Measurements from ENCODE around the gene MED10.

MED10 gene

GRCh38 chr5:6386271-6386670, 7.9 kb upstream of the MED10 start:
- no peaks in the 10 kb centered on the region for H3K9me2 ChIP-seq (replicated peaks; ENCODE audit: insufficient read depth, low read length)

DNA sequence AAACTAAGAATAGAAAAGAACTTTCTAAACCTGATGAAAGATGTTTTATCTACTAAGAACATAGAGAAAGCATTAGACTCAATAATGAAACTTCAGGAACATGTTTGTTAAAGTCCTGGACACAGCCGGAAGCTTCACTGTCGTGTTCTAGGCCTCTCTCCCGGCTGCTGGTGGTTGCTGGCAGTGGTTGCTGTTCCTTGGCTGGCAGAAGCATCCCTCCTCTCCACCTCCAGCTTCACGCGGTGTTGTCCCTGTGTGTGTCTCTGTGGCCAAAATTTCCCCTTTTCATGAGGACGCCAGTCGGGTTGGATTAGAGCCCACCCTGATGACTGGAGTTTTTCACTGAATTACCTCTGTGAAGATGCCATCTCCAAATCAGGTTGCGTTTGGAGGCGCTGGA, 6.5 kb upstream of the MED10 start:
- no peaks in the 10 kb centered on the region for H3K36me3 ChIP-seq (replicated peaks; ENCODE audit: insufficient read depth, low read length)
- H3K27ac ChIP-seq (ENCODE audit: low read length), result no peak overlapping the region
- H3K9ac ChIP-seq (ENCODE audit: low read length), result no peak overlapping the region
- TF ChIP-seq EZH2 (optimal IDR thresholded peaks at IDR 0.05; ENCODE audit: low read depth, low read length), result no peak
- TF ChIP-seq EZH2phosphoT487 (IDR thresholded peaks at IDR 0.05; ENCODE audit: low read length), result no peak
- TF ChIP-seq, protein P1, sequence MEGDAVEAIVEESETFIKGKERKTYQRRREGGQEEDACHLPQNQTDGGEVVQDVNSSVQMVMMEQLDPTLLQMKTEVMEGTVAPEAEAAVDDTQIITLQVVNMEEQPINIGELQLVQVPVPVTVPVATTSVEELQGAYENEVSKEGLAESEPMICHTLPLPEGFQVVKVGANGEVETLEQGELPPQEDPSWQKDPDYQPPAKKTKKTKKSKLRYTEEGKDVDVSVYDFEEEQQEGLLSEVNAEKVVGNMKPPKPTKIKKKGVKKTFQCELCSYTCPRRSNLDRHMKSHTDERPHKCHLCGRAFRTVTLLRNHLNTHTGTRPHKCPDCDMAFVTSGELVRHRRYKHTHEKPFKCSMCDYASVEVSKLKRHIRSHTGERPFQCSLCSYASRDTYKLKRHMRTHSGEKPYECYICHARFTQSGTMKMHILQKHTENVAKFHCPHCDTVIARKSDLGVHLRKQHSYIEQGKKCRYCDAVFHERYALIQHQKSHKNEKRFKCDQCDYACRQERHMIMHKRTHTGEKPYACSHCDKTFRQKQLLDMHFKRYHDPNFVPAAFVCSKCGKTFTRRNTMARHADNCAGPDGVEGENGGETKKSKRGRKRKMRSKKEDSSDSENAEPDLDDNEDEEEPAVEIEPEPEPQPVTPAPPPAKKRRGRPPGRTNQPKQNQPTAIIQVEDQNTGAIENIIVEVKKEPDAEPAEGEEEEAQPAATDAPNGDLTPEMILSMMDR (IDR thresholded peaks at IDR 0.05; ENCODE audit: low read length), result no peak
- H2AFZ ChIP-seq (ENCODE audit: low read length), result no peak overlapping the region
- H3K9me3 ChIP-seq (replicated peaks; ENCODE audit: insufficient read depth, low read length), result no peaks in the 10 kb centered on the region
- H3K27me3 ChIP-seq (replicated peaks; ENCODE audit: insufficient read depth, low read length), result no peaks in the 10 kb centered on the region
- no peak overlapping the region for H3K4me3 ChIP-seq (ENCODE audit: low read length)
- DNase-seq, result no peak
- H3K9me2 ChIP-seq (replicated peaks; ENCODE audit: insufficient read depth, low read length), result no peaks in the 10 kb centered on the region
- no peaks in the 10 kb centered on the region for H3K4me1 ChIP-seq (ENCODE audit: low read length)
- H3K79me2 ChIP-seq (ENCODE audit: low read length), result no peaks in the 10 kb centered on the region
- H3F3A ChIP-seq (ENCODE audit: insufficient read depth, low read length), result no peaks in the 10 kb centered on the region
- H3K4me2 ChIP-seq (ENCODE audit: low read depth, low read length), result no peak overlapping the region
- no peaks in the 10 kb centered on the region for H4K20me1 ChIP-seq (ENCODE audit: insufficient read depth, low read length)

More at GRCh38 chr5:6386271-6386670, 7.9 kb upstream of the MED10 start:
- TF ChIP-seq, protein P1 (IDR thresholded peaks at IDR 0.05; ENCODE audit: low read length), result no peak
- no peak for TF ChIP-seq EZH2phosphoT487 (IDR thresholded peaks at IDR 0.05; ENCODE audit: low read length)
- TF ChIP-seq EZH2 (optimal IDR thresholded peaks at IDR 0.05; ENCODE audit: low read depth, low read length), result no peak
- no peaks in the 10 kb centered on the region for H3K27me3 ChIP-seq (replicated peaks; ENCODE audit: insufficient read depth, low read length)
- no peaks in the 10 kb centered on the region for H3K4me1 ChIP-seq (ENCODE audit: low read length)
- no peaks in the 10 kb centered on the region for H3K79me2 ChIP-seq (ENCODE audit: low read length)
- H4K20me1 ChIP-seq (ENCODE audit: insufficient read depth, low read length), result no peaks in the 10 kb centered on the region
- no peak overlapping the region for H2AFZ ChIP-seq (ENCODE audit: low read length)
- no peaks in the 10 kb centered on the region for H3K36me3 ChIP-seq (replicated peaks; ENCODE audit: insufficient read depth, low read length)
- no peak overlapping the region for H3K4me3 ChIP-seq (ENCODE audit: low read length)
- no peak overlapping the region for H3K4me2 ChIP-seq (ENCODE audit: low read depth, low read length)
- no peaks in the 10 kb centered on the region for H3K9me3 ChIP-seq (replicated peaks; ENCODE audit: insufficient read depth, low read length)
- no peak overlapping the region for H3K9ac ChIP-seq (ENCODE audit: low read length)
- H3F3A ChIP-seq (ENCODE audit: insufficient read depth, low read length), result no peaks in the 10 kb centered on the region
- no peak overlapping the region for H3K27ac ChIP-seq (ENCODE audit: low read length)
- DNase-seq, result no peak

- Histone ChIP-seq H3K27me3 (replicated peaks; ENCODE audit: insufficient read depth, low read length) (no peaks in the 10 kb centered on the region), H3K27ac (ENCODE audit: low read length) (no peak overlapping the region), H3K9ac (ENCODE audit: low read length) (no peak overlapping the region), H3K9me2 (replicated peaks; ENCODE audit: insufficient read depth, low read length) (no peaks in the 10 kb centered on the region), H3K4me2 (ENCODE audit: low read depth, low read length) (no peak overlapping the region), H3K4me1 (ENCODE audit: low read length) (peaks cover 7% of the 10 kb centered on the region), H3F3A (ENCODE audit: insufficient read depth, low read length) (no peaks in the 10 kb centered on the region), H4K20me1 (ENCODE audit: insufficient read depth, low read length) (no peaks in the 10 kb centered on the region), H3K79me2 (ENCODE audit: low read length) (peaks cover 1% of the 10 kb centered on the region), H3K9me3 (replicated peaks; ENCODE audit: insufficient read depth, low read length) (no peaks in the 10 kb centered on the region), H3K4me3 (ENCODE audit: low read length) (no peak overlapping the region), H2AFZ (ENCODE audit: low read length) (no peak overlapping the region), H3K36me3 (replicated peaks; ENCODE audit: insufficient read depth, low read length) (no peaks in the 10 kb centered on the region)
- TF ChIP-seq, protein P1 (IDR thresholded peaks at IDR 0.05; ENCODE audit: low read length), result no peak
- TF ChIP-seq EZH2 (optimal IDR thresholded peaks at IDR 0.05; ENCODE audit: low read depth, low read length), result no peak
- no peak for TF ChIP-seq EZH2phosphoT487 (IDR thresholded peaks at IDR 0.05; ENCODE audit: low read length)
- no peak for DNase-seq
Observed at GRCh38 chr5:6383376-6383775, 5.0 kb upstream of the MED10 start.

Data from MM.1S (cell line).